HG03039 (cell line): Measurements from ENCODE around the gene HTR5A.

Source experiments
- ATAC-seq: cut with Tn5 transposase; IDR thresholded peaks from one replicate; pipeline ENCODE4 v1.9.1; 2021; ENCODE audit warnings: mild to moderate bottlenecking, moderate library complexity; ENCODE audit not compliant: unreplicated experiment

Gene HTR5A

GRCh38 chr7:155136619-155137243 is 66.6 kb downstream of the HTR5A start:
- no peak for ATAC-seq
